GM21423 (cell line): ENCODE data around the gene NUDT21.
"Not testable (repeated sequence)": the region's sequence is repeated elsewhere in the genome, so short reads cannot be mapped to it uniquely, and the experiment has no call there.

ENCODE experiments used
- ATAC-seq: cut with Tn5 transposase; IDR thresholded peaks from one replicate; pipeline ENCODE4 v1.9.1; 2021; ENCODE audit warnings: mild to moderate bottlenecking, moderate library complexity; ENCODE audit not compliant: unreplicated experiment

Gene NUDT21

DNA sequence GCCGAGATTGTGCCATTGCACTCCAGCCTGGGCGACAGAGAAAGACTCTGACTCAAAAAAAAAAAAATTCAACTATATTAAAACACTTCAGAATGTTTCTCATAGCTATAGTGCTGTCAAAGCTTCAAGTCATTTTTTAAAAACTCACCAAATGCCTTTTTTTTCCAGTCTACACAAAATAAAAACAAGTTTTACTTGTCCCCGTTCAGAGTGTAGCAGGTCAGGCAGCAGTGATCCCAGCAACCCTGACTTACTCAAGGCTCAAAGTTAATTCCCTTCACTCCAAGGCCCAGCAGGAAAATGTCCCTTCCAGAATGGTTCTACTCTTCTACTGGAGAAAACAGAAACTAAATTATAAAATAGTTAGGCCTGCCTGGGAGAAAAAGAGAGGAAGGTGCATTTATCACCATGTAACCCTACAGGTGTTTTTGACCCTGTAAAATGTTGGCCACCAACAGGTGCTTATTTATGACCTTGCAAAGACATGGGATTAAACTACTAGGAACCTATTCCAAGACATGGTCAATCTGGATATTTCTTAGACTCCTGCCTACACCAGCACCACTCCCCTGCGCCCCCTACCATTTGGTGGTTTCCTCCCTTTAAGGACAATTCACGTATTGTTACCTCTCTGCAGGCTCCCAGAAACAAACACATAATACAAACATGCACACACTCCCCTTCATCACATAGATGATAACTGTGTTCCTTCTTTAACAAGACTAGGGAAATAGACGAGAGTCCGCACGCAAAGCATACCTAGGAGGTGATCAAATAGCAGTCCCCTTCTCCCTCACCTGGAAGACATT lies 31.2 kb downstream of the NUDT21 start:
- ATAC-seq = no peak

DNA sequence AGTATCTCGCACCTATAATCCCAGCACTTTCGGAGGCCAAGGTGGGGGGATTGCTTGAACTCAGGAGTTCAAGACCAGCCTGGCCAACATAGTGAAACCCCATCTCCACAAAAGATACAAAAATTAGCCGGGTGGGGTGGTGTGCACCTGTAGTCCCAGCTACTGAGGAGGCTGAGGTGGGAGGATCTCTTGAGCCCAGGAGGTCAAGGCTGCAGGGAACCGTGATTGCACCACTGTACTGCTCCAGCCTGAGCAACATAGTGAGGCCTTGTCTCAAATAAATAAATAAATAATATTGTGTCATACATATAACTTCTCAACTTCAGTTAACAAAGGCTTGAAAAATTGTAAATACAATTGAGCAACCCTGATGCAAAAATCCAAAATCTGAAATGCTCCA lies 34.0 kb downstream of the NUDT21 start:
- ATAC-seq = no peak

- no peak for ATAC-seq
Measured at GRCh38 chr16:56415875-56416274, 35.3 kb downstream of the NUDT21 start.

DNA sequence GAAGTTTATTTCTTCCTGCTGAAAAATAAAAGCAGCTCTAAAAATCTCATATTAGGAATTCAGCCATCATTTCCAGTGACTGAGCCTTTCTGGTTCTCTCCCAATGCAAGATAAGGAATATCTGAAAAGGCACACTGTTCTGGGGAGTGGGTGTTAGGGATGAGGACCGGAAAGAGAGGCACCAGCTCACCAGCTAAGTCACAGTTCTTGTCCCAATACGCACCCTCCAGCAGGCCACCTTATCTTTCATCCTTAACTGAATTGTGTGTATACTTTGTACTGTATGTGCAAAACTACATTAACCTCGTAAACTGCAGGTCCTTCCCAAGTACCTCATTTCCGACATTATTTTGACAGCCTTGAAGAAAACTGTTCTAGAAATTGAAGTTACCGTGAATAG lies 36.8 kb downstream of the NUDT21 start:
- no peak for ATAC-seq

GRCh38 chr16:56413381-56413780 lies 37.8 kb downstream of the NUDT21 start:
- no peak for ATAC-seq

- ATAC-seq = no peak
Measured at GRCh38 chr16:56411624-56412023, 39.5 kb downstream of the NUDT21 start.

GRCh38 chr16:56411123-56411522 lies 40.0 kb downstream of the NUDT21 start:
- ATAC-seq = no peak

- no peak for ATAC-seq
Measured at GRCh38 chr16:56409195-56409594, 41.9 kb downstream of the NUDT21 start.

GRCh38 chr16:56408379-56409098 lies 42.6 kb downstream of the NUDT21 start:
- ATAC-seq = no peak

GRCh38 chr16:56405977-56406672 lies 45.0 kb downstream of the NUDT21 start:
- no peak for ATAC-seq

GRCh38 chr16:56401482-56401881 lies 49.6 kb downstream of the NUDT21 start:
- ATAC-seq = no peak

DNA sequence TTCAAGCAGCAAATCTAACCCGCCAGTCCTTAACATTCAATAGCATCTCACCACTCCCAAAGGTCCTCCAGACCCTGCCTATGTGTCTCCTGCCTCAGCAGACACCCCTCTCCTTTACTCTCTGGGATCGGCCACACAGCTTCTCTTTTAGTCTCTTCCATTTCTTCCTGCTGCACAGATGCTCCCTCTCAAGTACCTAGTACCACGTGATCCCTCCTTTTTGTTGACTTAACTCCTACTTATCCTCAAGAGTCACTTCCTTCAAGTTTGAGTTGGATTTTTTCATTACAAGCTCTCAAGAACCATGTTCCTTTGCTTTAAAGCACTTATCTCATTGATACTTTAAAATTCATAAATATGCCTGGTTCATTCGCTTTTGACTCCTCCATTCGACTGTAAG lies 50.7 kb downstream of the NUDT21 start:
- ATAC-seq = no peak

DNA sequence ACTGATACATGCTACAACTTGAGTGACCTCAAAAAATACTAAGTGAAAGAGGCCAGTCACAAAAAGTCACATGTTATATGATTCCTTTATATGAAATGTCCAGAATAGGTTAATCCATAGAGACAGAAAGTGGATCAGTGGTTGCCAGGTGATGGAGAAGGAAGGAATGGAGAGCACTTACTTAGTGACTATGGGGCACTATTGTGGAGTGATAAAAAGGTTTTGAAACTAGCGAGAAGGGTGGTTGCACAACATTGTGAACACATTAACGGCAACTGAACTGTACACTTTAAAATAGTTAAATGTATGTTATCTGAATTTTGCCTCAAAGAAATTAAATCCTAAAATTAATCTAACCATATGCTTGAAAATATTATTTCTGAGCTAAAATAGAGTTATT lies 51.6 kb downstream of the NUDT21 start:
- ATAC-seq = no peak

DNA sequence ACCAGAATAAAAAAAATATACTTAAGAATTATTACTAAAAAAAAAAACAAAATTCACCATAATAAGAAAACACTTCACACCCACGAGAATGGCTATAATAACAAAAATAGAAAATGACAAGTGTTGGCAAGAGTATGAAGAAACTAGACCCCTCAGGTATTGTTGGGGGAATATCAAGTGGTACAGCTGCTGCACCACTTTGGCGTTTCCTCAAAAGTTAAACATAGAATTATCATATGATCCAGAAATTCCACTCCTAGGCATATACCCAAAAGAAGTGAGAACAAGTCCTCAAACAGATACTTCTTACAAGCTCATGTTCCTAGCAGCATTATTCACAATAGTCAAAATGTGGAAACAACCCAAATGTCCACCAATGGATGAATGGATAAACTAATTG lies 52.1 kb downstream of the NUDT21 start:
- no peak for ATAC-seq

- ATAC-seq = not testable (repeated sequence)
Measured at GRCh38 chr16:56396724-56397123, 54.4 kb downstream of the NUDT21 start.

DNA sequence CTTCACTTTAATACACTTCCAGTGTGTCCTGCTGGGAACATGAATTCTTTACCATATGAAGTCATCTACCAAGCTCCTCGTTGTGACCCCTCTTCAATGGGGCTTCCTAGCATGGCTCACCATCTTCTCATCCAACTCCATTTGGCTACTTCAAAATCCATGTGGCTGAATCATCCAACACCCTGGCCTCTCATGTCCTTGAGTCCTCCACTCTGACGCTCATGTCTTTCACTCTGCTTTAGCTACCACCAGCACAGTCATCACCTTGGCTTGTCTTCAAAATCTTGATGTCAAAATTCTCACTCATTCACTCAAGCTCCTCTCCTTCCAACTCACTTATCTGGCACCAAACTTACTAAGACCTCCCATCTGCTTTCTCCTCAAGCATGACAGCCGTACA lies 61.6 kb downstream of the NUDT21 start:
- ATAC-seq = no peak

DNA sequence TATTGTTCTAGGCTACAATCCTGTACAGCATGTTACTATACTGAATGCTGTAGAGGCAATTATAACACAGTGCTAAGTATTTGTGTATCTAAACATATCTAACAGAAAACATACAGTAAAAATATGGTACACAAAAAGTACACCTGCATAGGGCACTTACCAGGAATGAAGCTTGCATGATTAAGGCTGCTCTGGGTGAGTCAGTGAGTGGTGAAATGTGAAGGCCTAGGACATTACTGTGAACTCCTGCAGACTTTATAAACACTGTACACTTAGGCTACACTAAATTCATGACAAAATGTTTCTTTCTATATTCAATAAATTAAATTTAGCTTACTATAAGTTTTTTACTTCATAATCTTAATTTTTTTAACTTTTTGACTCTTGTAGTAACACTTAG lies 62.9 kb downstream of the NUDT21 start:
- ATAC-seq = no peak

DNA sequence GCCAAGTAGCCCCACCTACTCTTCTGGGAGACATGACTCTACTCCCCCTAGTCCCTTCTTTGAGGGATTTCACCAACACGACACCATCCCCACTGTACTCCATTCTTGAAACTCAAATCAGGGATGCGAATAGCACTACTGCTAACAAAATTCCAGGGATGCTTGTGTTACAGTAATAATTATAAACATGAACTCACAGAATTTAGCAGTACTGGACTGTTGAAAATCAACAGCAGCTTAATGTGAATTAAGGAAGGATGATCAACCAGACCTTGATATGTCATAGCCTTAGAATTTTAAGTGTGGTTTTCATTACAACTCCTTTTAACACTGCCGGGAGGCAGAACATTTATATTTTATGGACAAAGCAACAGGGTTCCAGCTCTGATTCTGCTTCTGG lies 63.7 kb downstream of the NUDT21 start:
- no peak for ATAC-seq

GRCh38 chr16:56384074-56384721 lies 66.9 kb downstream of the NUDT21 start:
- no peak for ATAC-seq

DNA sequence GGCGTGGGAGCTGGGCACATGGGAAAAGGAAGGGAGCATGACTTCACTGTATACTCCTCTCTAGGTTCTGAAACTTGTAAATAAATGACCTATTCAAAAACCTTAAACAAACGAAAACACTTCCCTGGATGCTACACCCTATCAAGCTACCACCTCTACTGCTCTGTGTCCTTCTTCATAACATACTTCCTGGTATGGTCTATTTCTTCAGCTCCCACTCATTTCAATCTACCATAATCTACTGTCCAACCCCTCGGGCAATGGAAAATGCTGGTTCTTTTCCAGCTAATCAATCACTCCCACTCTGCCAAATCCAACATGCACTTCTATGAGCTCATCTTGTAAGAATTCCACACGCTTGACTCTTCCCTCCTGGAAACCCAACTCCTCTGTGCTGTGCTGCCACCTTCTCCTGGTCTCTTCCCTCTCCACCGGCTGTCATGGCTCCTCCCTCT lies 68.2 kb downstream of the NUDT21 start:
- ATAC-seq = no peak

GRCh38 chr16:56382459-56382858 lies 68.7 kb downstream of the NUDT21 start:
- ATAC-seq = no peak
